ENCODE results near the gene KIF16B.
A peak's percentile ranks its signal among the peaks of the same experiment; 100 is the strongest.
"Not testable (repeated sequence)": the region's sequence is repeated elsewhere in the genome, so short reads cannot be mapped to it uniquely, and the experiment has no call there.

KIF16B gene

GRCh38 chr20:16595376-16595775 lies 22.1 kb upstream of the KIF16B start:
- DNase-seq (ENCODE audit: low read depth), result no peak

GRCh38 chr20:16590041-16590633 lies 16.9 kb upstream of the KIF16B start:
- DNase-seq (ENCODE audit: low read depth), result no peak

GRCh38 chr20:16589623-16590022 lies 16.4 kb upstream of the KIF16B start:
- DNase-seq (ENCODE audit: low read depth), result no peak

GRCh38 chr20:16588241-16588640 lies 15.0 kb upstream of the KIF16B start:
- DNase-seq (ENCODE audit: low read depth), result no peak

- DNase-seq (ENCODE audit: low read depth), result no peak
Measured at GRCh38 chr20:16587066-16587465, 13.8 kb upstream of the KIF16B start.

- DNase-seq (ENCODE audit: low read depth), result no peak
Measured at GRCh38 chr20:16583474-16583873, 10.2 kb upstream of the KIF16B start.

GRCh38 chr20:16581241-16581640 lies 8.0 kb upstream of the KIF16B start:
- no peak for DNase-seq (ENCODE audit: low read depth)

GRCh38 chr20:16580620-16581019 lies 7.4 kb upstream of the KIF16B start:
- no peak for DNase-seq (ENCODE audit: low read depth)

GRCh38 chr20:16580147-16580546 lies 6.9 kb upstream of the KIF16B start:
- DNase-seq (ENCODE audit: low read depth), result peak; percentile 83

- no peak for DNase-seq (ENCODE audit: low read depth)
Measured at GRCh38 chr20:16576219-16576618, 3.0 kb upstream of the KIF16B start.

- DNase-seq (ENCODE audit: low read depth), result no peak
Measured at GRCh38 chr20:16575390-16576140, 2.3 kb upstream of the KIF16B start.

- DNase-seq (ENCODE audit: low read depth), result peak; percentile 82
Measured at GRCh38 chr20:16574656-16575355, 1.6 kb upstream of the KIF16B start.

GRCh38 chr20:16571333-16571732 lies 1.9 kb downstream of the KIF16B start:
- no peak for DNase-seq (ENCODE audit: low read depth)

- no peak for DNase-seq (ENCODE audit: low read depth)
Measured at GRCh38 chr20:16569246-16570153, 3.7 kb downstream of the KIF16B start.

GRCh38 chr20:16566080-16566479 lies 7.2 kb downstream of the KIF16B start:
- no peak for DNase-seq (ENCODE audit: low read depth)

- DNase-seq (ENCODE audit: low read depth), result not testable (repeated sequence)
Measured at GRCh38 chr20:16564079-16564478, 9.2 kb downstream of the KIF16B start.

GRCh38 chr20:16563066-16563806 lies 10.0 kb downstream of the KIF16B start:
- DNase-seq (ENCODE audit: low read depth), result no peak

- no peak for DNase-seq (ENCODE audit: low read depth)
Measured at GRCh38 chr20:16562259-16562658, 11.0 kb downstream of the KIF16B start.

GRCh38 chr20:16560661-16561060 lies 12.6 kb downstream of the KIF16B start:
- DNase-seq (ENCODE audit: low read depth), result no peak

GRCh38 chr20:16560216-16560615 lies 13.0 kb downstream of the KIF16B start:
- no peak for DNase-seq (ENCODE audit: low read depth)

GRCh38 chr20:16556301-16556700 lies 16.9 kb downstream of the KIF16B start:
- DNase-seq (ENCODE audit: low read depth), result peak; percentile 71
